Panc1 (cell line): Measurements from ENCODE around the gene CDH12. TPM values are rescaled to one million over a fixed set of nuclear protein-coding genes. Genes with fewer than 3 reads are reported as not detected.

Experiments
- ATAC-seq: fragments of 200-7000 bp; cut with Tn5 transposase; 2 replicates; pipeline ENCODE4 v1.9.1; 2020; ENCODE audit warnings: mild to moderate bottlenecking, moderate library complexity
- BruUV-seq: library from RNA; stranded (reverse); fragments of 400-500 nt; replicated peaks from 2 replicates; lab custom pipeline; 2021; lab: Mats Ljungman, UMichigan
- CTCF ChIA-PET: fragments of 300-600 bp; sonication (Branson Sonifier 250); formaldehyde crosslinking; loops from one replicate; lab custom pipeline; 2022; ENCODE audit warnings: antibody characterized with exemption; lab: Charles Lee
- POLR2A ChIA-PET: fragments of 300-600 bp; sonication (Branson Sonifier 250); formaldehyde crosslinking; loops from one replicate; lab custom pipeline; 2022; ENCODE audit warnings: antibody characterized with exemption; lab: Charles Lee
- DNase-seq: peaks from one replicate; pipeline ENCODE4 v3.0.0-alpha.2; 2010; ENCODE audit warnings: low read depth, low spot score
- H3K27ac ChIP-seq: 2 replicates; pipeline ENCODE4 v1.5.1; 2011; ENCODE audit warnings: mild to moderate bottlenecking, low read length, inconsistent platforms
- H3K27me3 ChIP-seq: fragments of 200-500 bp; sonication (Bioruptor generic); 2 replicates; pipeline ENCODE4 v1.6.0; 2014; ENCODE audit warnings: low read length, inconsistent platforms; ENCODE audit not compliant: control insufficient read depth, insufficient read depth
- H3K36me3 ChIP-seq: fragments of 200-500 bp; sonication (Bioruptor generic); 2 replicates; pipeline ENCODE4 v1.5.1; 2014; ENCODE audit warnings: inconsistent platforms, mild to moderate bottlenecking, low read length, moderate library complexity; ENCODE audit not compliant: control insufficient read depth, insufficient read depth
- H3K4me1 ChIP-seq: 2 replicates; pipeline ENCODE4 v1.5.1; 2011; ENCODE audit warnings: inconsistent platforms, mild to moderate bottlenecking, low read length, moderate library complexity; ENCODE audit not compliant: control insufficient read depth, insufficient read depth
- H3K4me3 ChIP-seq, 2 experiments: 2 replicates each; pipeline ENCODE4 v1.5.1; 2011 to 2012; ENCODE audit warnings: low read depth in 2 of 2, low read length in 2 of 2, mild to moderate bottlenecking in 2 of 2, inconsistent platforms in 1 of 2, moderate library complexity in 1 of 2
- H3K9me3 ChIP-seq: fragments of 200-500 bp; sonication (Bioruptor generic); 2 replicates; pipeline ENCODE4 v1.5.1; 2014; ENCODE audit warnings: low read depth, mild to moderate bottlenecking, inconsistent platforms, low read length, moderate library complexity; ENCODE audit not compliant: control insufficient read depth, insufficient read depth
- POLR2AphosphoS5 ChIP-seq: IDR thresholded peaks from 2 replicates; pipeline ENCODE4 v1.6.1; 2012; ENCODE audit warnings: mild to moderate bottlenecking, low read depth, low read length, moderate library complexity
- SIN3A ChIP-seq: IDR thresholded peaks from 2 replicates; pipeline ENCODE4 v1.6.1; 2012; ENCODE audit warnings: low read depth, mild to moderate bottlenecking, low read length, moderate library complexity, borderline replicate concordance; ENCODE audit not compliant: insufficient read depth
- TCF7L2 ChIP-seq: IDR thresholded peaks from 2 replicates; pipeline ENCODE4 v1.6.1; 2011; ENCODE audit warnings: mild to moderate bottlenecking, low read depth, low read length, inconsistent platforms
- in situ Hi-C: cut with HindIII; loops from 2 replicates; pipeline ENCODE4 v1.10.0; 2016; ENCODE audit warnings: low sequenced_read_pairs, low pct_unique_long_range_greater_than_20kb
- intact Hi-C: fragments of 100-400 bp; cut with micrococcal nuclease; formaldehyde crosslinking; loops from one replicate; pipeline ENCODE4 v1.10.0; 2022; ENCODE audit not compliant: unreplicated experiment
- total RNA-seq: library from RNA; stranded (reverse); gene quantifications from one replicate; pipeline ENCODE4 v1.2.1, GENCODE V29; 2021; ENCODE audit not compliant: unreplicated experiment
- TF ChIP-seq, protein P1 (sequence below): fragments of 450-650 bp; IDR thresholded peaks from 2 replicates; pipeline ENCODE4 v1.5.1; 2017; ENCODE audit warnings: mild to moderate bottlenecking
- TF ChIP-seq, protein P2 (sequence below), 2 experiments: IDR thresholded peaks; 2 replicates each; pipeline ENCODE4 v1.6.1; 2011 to 2012; ENCODE audit warnings: low read depth in 2 of 2, control low read depth in 1 of 2, low read length in 1 of 2, mild to moderate bottlenecking in 1 of 2, moderate library complexity in 1 of 2; ENCODE audit not compliant: insufficient read depth in 1 of 2

Gene CDH12
- total RNA-seq, 1 experiment from 2014 or later: not detected

DNA sequence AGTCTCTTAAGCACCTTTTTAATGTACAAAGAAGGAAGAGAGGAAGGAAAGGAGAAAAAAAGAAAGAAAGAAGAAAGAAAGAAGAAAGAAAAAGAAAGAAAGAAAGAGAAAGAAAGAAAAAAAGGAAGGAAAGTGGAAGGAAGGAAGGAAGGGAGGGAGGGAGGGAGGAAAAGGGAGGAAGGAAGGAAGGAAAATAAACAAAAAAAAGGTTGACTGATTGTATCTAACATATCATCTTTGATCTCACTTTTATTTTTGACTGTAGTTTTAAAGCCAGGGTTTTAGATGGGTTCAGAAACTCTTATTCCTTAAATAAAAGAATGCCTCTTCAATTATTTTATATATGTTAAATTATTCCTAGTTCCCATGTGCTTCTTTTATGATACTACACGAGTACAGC lies 794.5 kb downstream of the CDH12 start:
- Histone ChIP-seq H3K9me3 (no peaks in the 10 kb centered on the region), H3K36me3 (no peaks in the 10 kb centered on the region), H3K27me3 (no peaks in the 10 kb centered on the region), H3K27ac (no peak overlapping the region), H3K4me1 (no peaks in the 10 kb centered on the region), H3K4me3 (no peak overlapping the region)
- POLR2A ChIA-PET: no interaction called here
- intact Hi-C loops (no loop called here), in situ Hi-C loops (no loop called here)
- ATAC-seq (no peak), DNase-seq (no peak)
- no TSS peak for BruUV-seq
- TF ChIP-seq, protein P1, sequence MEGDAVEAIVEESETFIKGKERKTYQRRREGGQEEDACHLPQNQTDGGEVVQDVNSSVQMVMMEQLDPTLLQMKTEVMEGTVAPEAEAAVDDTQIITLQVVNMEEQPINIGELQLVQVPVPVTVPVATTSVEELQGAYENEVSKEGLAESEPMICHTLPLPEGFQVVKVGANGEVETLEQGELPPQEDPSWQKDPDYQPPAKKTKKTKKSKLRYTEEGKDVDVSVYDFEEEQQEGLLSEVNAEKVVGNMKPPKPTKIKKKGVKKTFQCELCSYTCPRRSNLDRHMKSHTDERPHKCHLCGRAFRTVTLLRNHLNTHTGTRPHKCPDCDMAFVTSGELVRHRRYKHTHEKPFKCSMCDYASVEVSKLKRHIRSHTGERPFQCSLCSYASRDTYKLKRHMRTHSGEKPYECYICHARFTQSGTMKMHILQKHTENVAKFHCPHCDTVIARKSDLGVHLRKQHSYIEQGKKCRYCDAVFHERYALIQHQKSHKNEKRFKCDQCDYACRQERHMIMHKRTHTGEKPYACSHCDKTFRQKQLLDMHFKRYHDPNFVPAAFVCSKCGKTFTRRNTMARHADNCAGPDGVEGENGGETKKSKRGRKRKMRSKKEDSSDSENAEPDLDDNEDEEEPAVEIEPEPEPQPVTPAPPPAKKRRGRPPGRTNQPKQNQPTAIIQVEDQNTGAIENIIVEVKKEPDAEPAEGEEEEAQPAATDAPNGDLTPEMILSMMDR: no peak
- TF ChIP-seq SIN3A (no peak), POLR2AphosphoS5 (no peak), TCF7L2 (no peak)
- TF ChIP-seq, protein P2, sequence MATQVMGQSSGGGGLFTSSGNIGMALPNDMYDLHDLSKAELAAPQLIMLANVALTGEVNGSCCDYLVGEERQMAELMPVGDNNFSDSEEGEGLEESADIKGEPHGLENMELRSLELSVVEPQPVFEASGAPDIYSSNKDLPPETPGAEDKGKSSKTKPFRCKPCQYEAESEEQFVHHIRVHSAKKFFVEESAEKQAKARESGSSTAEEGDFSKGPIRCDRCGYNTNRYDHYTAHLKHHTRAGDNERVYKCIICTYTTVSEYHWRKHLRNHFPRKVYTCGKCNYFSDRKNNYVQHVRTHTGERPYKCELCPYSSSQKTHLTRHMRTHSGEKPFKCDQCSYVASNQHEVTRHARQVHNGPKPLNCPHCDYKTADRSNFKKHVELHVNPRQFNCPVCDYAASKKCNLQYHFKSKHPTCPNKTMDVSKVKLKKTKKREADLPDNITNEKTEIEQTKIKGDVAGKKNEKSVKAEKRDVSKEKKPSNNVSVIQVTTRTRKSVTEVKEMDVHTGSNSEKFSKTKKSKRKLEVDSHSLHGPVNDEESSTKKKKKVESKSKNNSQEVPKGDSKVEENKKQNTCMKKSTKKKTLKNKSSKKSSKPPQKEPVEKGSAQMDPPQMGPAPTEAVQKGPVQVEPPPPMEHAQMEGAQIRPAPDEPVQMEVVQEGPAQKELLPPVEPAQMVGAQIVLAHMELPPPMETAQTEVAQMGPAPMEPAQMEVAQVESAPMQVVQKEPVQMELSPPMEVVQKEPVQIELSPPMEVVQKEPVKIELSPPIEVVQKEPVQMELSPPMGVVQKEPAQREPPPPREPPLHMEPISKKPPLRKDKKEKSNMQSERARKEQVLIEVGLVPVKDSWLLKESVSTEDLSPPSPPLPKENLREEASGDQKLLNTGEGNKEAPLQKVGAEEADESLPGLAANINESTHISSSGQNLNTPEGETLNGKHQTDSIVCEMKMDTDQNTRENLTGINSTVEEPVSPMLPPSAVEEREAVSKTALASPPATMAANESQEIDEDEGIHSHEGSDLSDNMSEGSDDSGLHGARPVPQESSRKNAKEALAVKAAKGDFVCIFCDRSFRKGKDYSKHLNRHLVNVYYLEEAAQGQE (IDR thresholded peaks at IDR 0.05; ENCODE audit: insufficient read depth in 1 of 2, low read depth in 2 of 2, low read length in 1 of 2): no peak
- CTCF ChIA-PET: no interaction called here

DNA sequence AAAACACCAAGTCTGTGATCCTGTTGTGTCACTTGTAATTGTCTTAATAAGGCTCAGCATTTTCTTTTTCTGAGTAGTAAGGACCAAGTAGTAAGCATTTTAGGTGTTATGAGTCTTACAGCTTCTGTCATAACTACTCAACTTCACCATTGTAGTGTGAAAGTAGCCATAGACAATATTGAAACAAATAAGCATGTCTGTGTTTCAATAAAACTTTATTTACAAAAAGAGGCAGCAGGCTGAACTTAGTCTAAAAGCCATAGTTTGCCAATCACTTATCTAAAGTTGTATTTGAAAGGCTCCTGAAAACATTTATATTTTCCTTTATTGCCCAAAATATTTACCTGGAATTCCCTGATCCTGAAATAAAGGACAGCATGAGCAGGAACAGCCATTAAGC lies 796.1 kb downstream of the CDH12 start:
- Histone ChIP-seq H3K9me3 (no peaks in the 10 kb centered on the region), H3K4me3 (no peak overlapping the region), H3K27ac (no peak overlapping the region), H3K36me3 (no peaks in the 10 kb centered on the region), H3K27me3 (no peaks in the 10 kb centered on the region), H3K4me1 (no peaks in the 10 kb centered on the region)
- in situ Hi-C loops: no loop called here
- no TSS peak for BruUV-seq
- ATAC-seq (no peak), DNase-seq (no peak)
- TF ChIP-seq SIN3A (no peak), TCF7L2 (no peak), POLR2AphosphoS5 (no peak)
- TF ChIP-seq, protein P2 (IDR thresholded peaks at IDR 0.05; ENCODE audit: insufficient read depth in 1 of 2, low read depth in 2 of 2, low read length in 1 of 2): no peak
- TF ChIP-seq, protein P1: no peak
- intact Hi-C loops: no loop called here
- ChIA-PET POLR2A (no interaction called here), CTCF (no interaction called here)
